ENCODE measurements around the gene TCF15. TPM values are rescaled to one million over a fixed set of nuclear protein-coding genes. Genes with fewer than 3 reads are reported as not detected.

Gene TCF15
- total RNA-seq, 6 donors from 2014 or later = 0.14 to 1.4 (median 0.39) TPM; not detected in 1

DNA sequence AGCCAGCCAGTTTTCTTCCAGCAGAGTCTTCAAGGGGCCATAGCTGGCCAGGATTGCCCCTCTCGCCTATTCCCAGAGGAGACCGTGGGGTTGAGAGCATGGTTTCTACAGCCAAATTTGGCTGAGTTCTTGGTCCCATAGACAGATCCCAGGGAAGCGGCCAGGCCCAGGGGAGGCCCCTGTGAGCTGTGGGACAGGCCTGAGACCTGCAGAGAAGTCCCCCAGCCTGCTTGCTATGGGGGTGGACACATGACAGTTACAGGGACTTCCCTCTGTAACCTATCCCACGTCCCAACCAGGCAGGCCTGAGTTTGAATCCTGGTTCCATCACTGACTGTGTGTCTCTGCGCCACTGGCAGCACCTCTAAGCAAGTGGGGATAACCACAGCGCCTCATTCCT, 2.6 kb downstream of the TCF15 start:
- H3K9me3 ChIP-seq = no peaks in the 10 kb centered on the region
- 82 to 88% methylated on average over 4 to 6 of the region's 6 CpGs for WGBS, 2 donors
- peaks cover 0 to 22% (median 7%) of the 10 kb centered on the region in 4 donors for H3K27me3 ChIP-seq
- no peaks in the 10 kb centered on the region for H3K36me3 ChIP-seq
- H3K4me3 ChIP-seq = no peak overlapping the region
- peaks cover 4 to 29% (median 11%) of the 10 kb centered on the region in 4 donors for H3K4me1 ChIP-seq
- TF ChIP-seq, protein P1, sequence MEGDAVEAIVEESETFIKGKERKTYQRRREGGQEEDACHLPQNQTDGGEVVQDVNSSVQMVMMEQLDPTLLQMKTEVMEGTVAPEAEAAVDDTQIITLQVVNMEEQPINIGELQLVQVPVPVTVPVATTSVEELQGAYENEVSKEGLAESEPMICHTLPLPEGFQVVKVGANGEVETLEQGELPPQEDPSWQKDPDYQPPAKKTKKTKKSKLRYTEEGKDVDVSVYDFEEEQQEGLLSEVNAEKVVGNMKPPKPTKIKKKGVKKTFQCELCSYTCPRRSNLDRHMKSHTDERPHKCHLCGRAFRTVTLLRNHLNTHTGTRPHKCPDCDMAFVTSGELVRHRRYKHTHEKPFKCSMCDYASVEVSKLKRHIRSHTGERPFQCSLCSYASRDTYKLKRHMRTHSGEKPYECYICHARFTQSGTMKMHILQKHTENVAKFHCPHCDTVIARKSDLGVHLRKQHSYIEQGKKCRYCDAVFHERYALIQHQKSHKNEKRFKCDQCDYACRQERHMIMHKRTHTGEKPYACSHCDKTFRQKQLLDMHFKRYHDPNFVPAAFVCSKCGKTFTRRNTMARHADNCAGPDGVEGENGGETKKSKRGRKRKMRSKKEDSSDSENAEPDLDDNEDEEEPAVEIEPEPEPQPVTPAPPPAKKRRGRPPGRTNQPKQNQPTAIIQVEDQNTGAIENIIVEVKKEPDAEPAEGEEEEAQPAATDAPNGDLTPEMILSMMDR (IDR thresholded peaks at IDR 0.05) = no peak
- no peak for TF ChIP-seq EP300 (IDR thresholded peaks at IDR 0.05)
- no peak for TF ChIP-seq POLR2A (IDR thresholded peaks at IDR 0.05)
- no peak for TF ChIP-seq POLR2AphosphoS5 (IDR thresholded peaks at IDR 0.05)
- ATAC-seq (ENCODE audit: low FRiP score in 2 of 2) (peak in 1 of 2 donors; percentile 11), DNase-seq (no peak)
- H3K27ac ChIP-seq = no peak overlapping the region

DNA sequence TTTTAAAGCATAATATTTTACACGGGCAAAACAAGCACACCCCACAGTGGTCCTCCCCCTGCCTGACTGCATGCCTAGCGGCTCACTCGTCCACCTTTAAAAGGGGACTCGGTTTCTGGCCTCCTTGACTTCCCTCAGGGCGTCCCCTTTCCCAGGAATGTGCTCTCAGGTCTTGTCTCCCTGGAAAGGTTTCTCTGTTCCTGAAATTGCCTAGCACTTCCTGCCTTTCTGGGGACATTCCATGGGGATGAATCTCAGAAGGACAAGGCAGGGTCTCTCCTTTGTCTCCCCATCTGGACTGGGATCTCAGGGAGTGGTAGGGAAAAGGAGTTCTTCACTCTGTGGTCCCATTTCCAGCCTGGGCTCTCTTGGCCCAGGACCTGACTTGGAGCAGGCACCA, 4.9 kb downstream of the TCF15 start:
- ATAC-seq (ENCODE audit: low FRiP score in 2 of 2) (no peak), DNase-seq (no peak)
- no peaks in the 10 kb centered on the region for H3K36me3 ChIP-seq
- H3K4me3 ChIP-seq = no peak overlapping the region
- WGBS, 2 donors = 70 to 83% methylated on average over 5 of the region's 5 CpGs
- H3K9me3 ChIP-seq = no peaks in the 10 kb centered on the region
- no peak for TF ChIP-seq EP300 (IDR thresholded peaks at IDR 0.05)
- no peak for TF ChIP-seq POLR2AphosphoS5 (IDR thresholded peaks at IDR 0.05)
- TF ChIP-seq, protein P1 (IDR thresholded peaks at IDR 0.05) = no peak
- TF ChIP-seq POLR2A (IDR thresholded peaks at IDR 0.05) = no peak
- no peak overlapping the region for H3K27ac ChIP-seq
- peaks cover 0 to 13% (median 6%) of the 10 kb centered on the region in 4 donors for H3K4me1 ChIP-seq
- H3K27me3 ChIP-seq = peaks cover 0 to 8% (median 5%) of the 10 kb centered on the region in 4 donors

DNA sequence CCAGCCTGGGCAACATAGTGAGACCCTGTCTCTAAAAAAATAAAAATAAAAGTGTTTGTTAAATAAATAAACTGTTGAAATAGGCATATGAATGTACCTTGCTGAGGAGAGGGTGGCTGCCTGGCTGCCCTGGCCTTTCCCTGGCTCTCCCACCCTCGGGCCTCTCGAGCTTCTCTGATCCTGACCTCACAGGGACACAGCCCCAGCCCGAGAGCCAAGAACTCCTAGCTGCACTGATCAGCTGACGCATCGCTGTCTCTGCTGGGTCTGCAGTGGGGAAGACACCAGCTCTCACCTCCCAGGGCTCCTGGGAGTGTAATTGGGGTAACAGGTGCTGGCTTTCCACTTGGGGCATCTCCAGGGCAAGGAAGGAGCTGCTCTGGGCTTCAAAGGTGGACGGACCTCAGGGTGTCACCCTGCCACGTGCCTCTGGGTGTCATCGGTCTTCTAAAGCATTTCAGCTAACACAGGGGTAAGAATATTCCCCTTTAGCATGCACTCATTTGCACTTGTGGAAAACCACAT, 6.9 kb downstream of the TCF15 start:
- H3K27ac ChIP-seq = peak overlapping the region in 1 of 4 donors; percentile 50
- DNase-seq = no peak

DNA sequence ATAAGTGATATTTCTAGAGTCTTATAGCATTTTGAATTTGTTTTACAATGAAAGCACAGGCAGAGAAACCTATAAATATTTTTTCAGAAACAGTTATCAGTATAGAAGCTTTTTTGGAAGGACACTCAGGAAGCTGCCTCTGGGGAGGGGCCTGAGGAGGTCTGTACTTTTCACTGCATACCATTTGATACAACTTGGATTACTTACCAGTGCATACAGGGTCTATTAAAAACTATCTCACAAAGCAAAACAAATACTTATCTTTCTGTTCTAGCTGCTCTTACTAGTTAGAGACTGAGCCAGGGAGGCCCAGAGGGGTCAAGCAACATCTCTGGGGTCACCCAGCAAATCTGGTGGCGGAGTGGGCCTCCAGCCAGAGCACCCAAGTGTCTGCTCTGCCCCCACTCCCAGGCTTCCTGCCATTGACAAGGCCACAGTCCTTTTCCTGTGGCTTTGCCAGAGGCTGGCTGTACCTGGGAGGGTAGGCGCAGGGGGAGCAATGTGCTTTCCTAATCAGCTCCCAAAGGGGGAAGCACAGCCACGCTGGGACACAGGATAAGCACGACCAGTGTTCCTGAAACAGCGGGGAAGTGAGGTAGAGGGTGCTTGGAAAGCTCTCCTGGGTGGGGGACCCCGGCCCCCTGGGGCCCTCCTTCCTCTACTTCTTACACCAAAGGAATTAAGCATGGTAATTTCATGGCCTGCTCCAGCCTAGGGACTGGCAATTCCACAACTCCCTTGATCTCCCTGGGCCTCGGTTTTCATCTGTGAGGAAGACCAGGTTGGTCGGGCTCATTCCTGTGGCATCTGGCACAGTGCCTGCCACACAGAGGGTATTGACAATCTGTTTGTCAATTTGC, 7.8 kb downstream of the TCF15 start:
- Histone ChIP-seq H3K36me3 (no peaks in the 10 kb centered on the region), H3K4me1 (peaks cover 0 to 4% (median 0%) of the 10 kb centered on the region in 4 donors), H3K27me3 (no peaks in the 10 kb centered on the region), H3K4me3 (no peak overlapping the region), H3K9me3 (no peaks in the 10 kb centered on the region), H3K27ac (peak overlapping the region in 2 of 4 donors; percentile 6 to 50)
- ATAC-seq (ENCODE audit: low FRiP score in 2 of 2) = no peak
- no peak for DNase-seq
- TF ChIP-seq POLR2AphosphoS5 (IDR thresholded peaks at IDR 0.05) (peak in 1 of 2 donors; percentile 28), POLR2A (IDR thresholded peaks at IDR 0.05) (no peak)
- 52 to 53% methylated on average over 4 to 8 of the region's 8 CpGs for WGBS, 2 donors

More for the DNA sequence above, 6.9 kb downstream of the TCF15 start:
- Histone ChIP-seq H3K9me3 (no peaks in the 10 kb centered on the region), H3K4me3 (no peak overlapping the region), H3K27me3 (no peaks in the 10 kb centered on the region), H3K4me1 (peaks cover 0 to 4% (median 0%) of the 10 kb centered on the region in 4 donors), H3K36me3 (no peaks in the 10 kb centered on the region)
- TF ChIP-seq, protein P1 (IDR thresholded peaks at IDR 0.05) = no peak
- TF ChIP-seq EP300 (IDR thresholded peaks at IDR 0.05) = no peak
- ATAC-seq (ENCODE audit: low FRiP score in 2 of 2) = no peak
- 76 to 78% methylated on average over 8 of the region's 8 CpGs for WGBS, 2 donors

DNA sequence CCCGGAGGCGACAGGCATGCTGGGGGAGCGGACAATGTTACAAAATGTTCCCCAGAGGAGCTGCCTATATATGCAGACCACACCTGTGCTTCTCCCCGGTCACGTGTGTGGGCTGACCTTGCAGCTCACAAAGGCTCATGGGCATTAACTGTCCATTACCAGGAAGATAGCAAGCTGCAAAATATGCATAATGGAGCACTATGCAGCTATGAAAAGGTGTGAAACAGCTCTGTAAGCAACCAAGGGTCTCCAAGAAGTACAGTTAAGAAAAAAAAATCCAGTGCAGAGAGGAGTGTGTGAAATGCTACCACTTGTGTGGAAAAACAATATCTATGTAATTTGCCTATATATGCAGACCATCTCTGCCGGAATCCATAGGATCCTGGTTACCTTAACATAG, 9.4 kb downstream of the TCF15 start:
- Histone ChIP-seq H3K27ac (no peak overlapping the region), H3K4me1 (peaks cover 0 to 4% (median 0%) of the 10 kb centered on the region in 4 donors), H3K36me3 (no peaks in the 10 kb centered on the region), H3K27me3 (no peaks in the 10 kb centered on the region), H3K4me3 (no peak overlapping the region), H3K9me3 (no peaks in the 10 kb centered on the region)
- ATAC-seq (ENCODE audit: low FRiP score in 2 of 2) (no peak), DNase-seq (no peak)
- 94 to 96% methylated on average over 6 of the region's 6 CpGs for WGBS, 2 donors
- no peak for TF ChIP-seq POLR2A (IDR thresholded peaks at IDR 0.05)

All from upper lobe of left lung (tissue), 6 donors.